Hindlimb muscle (tissue), 1 donor: ENCODE results near the gene CLRN3. TPM values are rescaled to one million over a fixed set of nuclear protein-coding genes. Genes with fewer than 3 reads are reported as not detected.

Experiments
- DNase-seq: peaks from one replicate; pipeline ENCODE4 v3.0.0-alpha.2; 2013
- polyA plus RNA-seq: library from polyadenylated mRNA; unstranded; fragments of 120-200 nt; gene quantifications from one replicate; pipeline ENCODE4 v1.2.1, GENCODE V29; 2013; ENCODE audit not compliant: insufficient read length

CLRN3 gene
- polyA plus RNA-seq, 1 donor = not detected

- no peak for DNase-seq
Measured at GRCh38 chr10:127919418-127920271, 26.9 kb upstream of the CLRN3 start.

- DNase-seq = no peak
Measured at GRCh38 chr10:127918572-127918971, 25.8 kb upstream of the CLRN3 start.

- no peak for DNase-seq
Measured at GRCh38 chr10:127916826-127917225, 24.1 kb upstream of the CLRN3 start.

GRCh38 chr10:127915324-127915723 is 22.6 kb upstream of the CLRN3 start:
- DNase-seq = no peak

GRCh38 chr10:127913368-127913759 is 20.6 kb upstream of the CLRN3 start:
- DNase-seq = no peak

- no peak for DNase-seq
Measured at GRCh38 chr10:127912607-127913367, 20.0 kb upstream of the CLRN3 start.

- no peak for DNase-seq
Measured at GRCh38 chr10:127911867-127912257, 19.1 kb upstream of the CLRN3 start.

- DNase-seq = no peak
Measured at GRCh38 chr10:127911218-127911866, 18.6 kb upstream of the CLRN3 start.

GRCh38 chr10:127910464-127910770 is 17.7 kb upstream of the CLRN3 start:
- no peak for DNase-seq

- DNase-seq = no peak
Measured at GRCh38 chr10:127909716-127910463, 17.1 kb upstream of the CLRN3 start.

- DNase-seq = no peak
Measured at GRCh38 chr10:127908959-127909267, 16.2 kb upstream of the CLRN3 start.

- no peak for DNase-seq
Measured at GRCh38 chr10:127908106-127908958, 15.6 kb upstream of the CLRN3 start.

- no peak for DNase-seq
Measured at GRCh38 chr10:127907411-127908105, 14.8 kb upstream of the CLRN3 start.

- DNase-seq = peak; percentile 76
Measured at GRCh38 chr10:127906548-127907377, 14.0 kb upstream of the CLRN3 start, which contains the start of gene PTPRE. Gene PTPRE (plus strand): TSS chr10:127907103. CDS start chr10:128040882, 133,779 bp downstream.

- DNase-seq = no peak
Measured at GRCh38 chr10:127905848-127906261, 13.1 kb upstream of the CLRN3 start.

- DNase-seq = no peak
Measured at GRCh38 chr10:127905001-127905847, 12.5 kb upstream of the CLRN3 start.

- no peak for DNase-seq
Measured at GRCh38 chr10:127904311-127905000, 11.7 kb upstream of the CLRN3 start.

GRCh38 chr10:127903789-127904188 is 11.0 kb upstream of the CLRN3 start:
- no peak for DNase-seq
